Activated T-cell treated with anti-CD3 and anti-CD28 coated beads, Interleukin-2, amount 50 U/mL, for 72 hours (primary cell): ENCODE measurements around the gene SFXN2. TPM values are rescaled to one million over a fixed set of nuclear protein-coding genes. Genes with fewer than 3 reads are reported as not detected.

Source experiments
- ATAC-seq, 2 donors: fragments of 150-1000 bp; cut with Tn5 transposase; replicated peaks in 1 of 2; 2 replicates each; pipeline ENCODE4 v1.10.0; 2021; ENCODE audit warnings: moderate library complexity in 2 of 2, mild to moderate bottlenecking in 1 of 2
- DNase-seq, 2 donors: peaks; one replicate each; pipeline ENCODE4 v3.0.0; 2021 to 2022; ENCODE audit warnings: mixed read lengths in 1 of 2
- H3K27ac Mint-ChIP-seq: one replicate; pipeline ENCODE4 v1.8.0; 2022; ENCODE audit warnings: mild to moderate bottlenecking, moderate library complexity, mixed read lengths
- H3K27me3 Mint-ChIP-seq: one replicate; pipeline ENCODE4 v1.8.0; 2022; ENCODE audit warnings: low read depth, mixed read lengths
- H3K36me3 Mint-ChIP-seq, 2 donors: one replicate each; pipeline ENCODE4 v1.8.0; 2022; ENCODE audit warnings: mixed read lengths in 2 of 2, mild to moderate bottlenecking in 1 of 2; ENCODE audit not compliant: insufficient read depth in 2 of 2
- H3K4me1 Mint-ChIP-seq: one replicate; pipeline ENCODE4 v1.8.0; 2022; ENCODE audit warnings: low read depth, mixed read lengths
- H3K4me3 Mint-ChIP-seq, 2 donors: one replicate each; pipeline ENCODE4 v1.8.0; 2022; ENCODE audit warnings: mild to moderate bottlenecking in 2 of 2, mixed read lengths in 2 of 2, moderate library complexity in 2 of 2
- H3K9me3 Mint-ChIP-seq, 2 donors: one replicate each; pipeline ENCODE4 v1.8.0; 2022; ENCODE audit warnings: mixed read lengths in 2 of 2
- total RNA-seq, 2 donors: library from RNA; stranded (reverse); gene quantifications; one replicate each; pipeline ENCODE4 v1.2.3, GENCODE V29; 2022

Gene SFXN2
- total RNA-seq, 2 donors from 2014 or later, result 7.5 to 10.4 TPM

- DNase-seq, result no peak
- Mint-ChIP-seq H3K36me3 (peaks cover 0 to 7% of the 10 kb centered on the region in 2 donors), H3K27me3 (no peaks in the 10 kb centered on the region), H3K4me3 (no peak overlapping the region), H3K27ac (no peak overlapping the region), H3K4me1 (peaks cover 45% of the 10 kb centered on the region), H3K9me3 (no peaks in the 10 kb centered on the region)
- no peak for ATAC-seq
Measured at GRCh38 chr10:102781921-102782557, 67.6 kb downstream of the SFXN2 start.

- Mint-ChIP-seq H3K27ac (peak overlapping the region; percentile 53), H3K4me1 (peaks cover 39% of the 10 kb centered on the region), H3K36me3 (peaks cover 0 to 7% of the 10 kb centered on the region in 2 donors), H3K9me3 (no peaks in the 10 kb centered on the region), H3K4me3 (no peak overlapping the region), H3K27me3 (no peaks in the 10 kb centered on the region)
- DNase-seq (no peak), ATAC-seq (no peak)
Measured at GRCh38 chr10:102782673-102783551, 68.5 kb downstream of the SFXN2 start.

GRCh38 chr10:102783568-102783967, 69.1 kb downstream of the SFXN2 start:
- Mint-ChIP-seq H3K9me3 (no peaks in the 10 kb centered on the region), H3K36me3 (peaks cover 0 to 7% of the 10 kb centered on the region in 2 donors), H3K4me1 (peaks cover 35% of the 10 kb centered on the region), H3K4me3 (no peak overlapping the region), H3K27me3 (no peaks in the 10 kb centered on the region), H3K27ac (no peak overlapping the region)
- no peak for DNase-seq
- no peak for ATAC-seq

- ATAC-seq, result no peak
- no peak overlapping the region for H3K4me3 Mint-ChIP-seq
- peak overlapping the region; percentile 92 for H3K27ac Mint-ChIP-seq
- H3K9me3 Mint-ChIP-seq, result no peaks in the 10 kb centered on the region
- peaks cover 0 to 3% of the 10 kb centered on the region in 2 donors for H3K36me3 Mint-ChIP-seq
- DNase-seq, result no peak
- no peaks in the 10 kb centered on the region for H3K27me3 Mint-ChIP-seq
- H3K4me1 Mint-ChIP-seq, result peaks cover 29% of the 10 kb centered on the region
Measured at GRCh38 chr10:102785818-102786217, 71.4 kb downstream of the SFXN2 start.

- H3K27me3 Mint-ChIP-seq, result no peaks in the 10 kb centered on the region
- peaks cover 0 to 3% of the 10 kb centered on the region in 2 donors for H3K36me3 Mint-ChIP-seq
- peaks cover 20% of the 10 kb centered on the region for H3K4me1 Mint-ChIP-seq
- H3K27ac Mint-ChIP-seq, result no peak overlapping the region
- no peak for DNase-seq
- H3K9me3 Mint-ChIP-seq, result no peaks in the 10 kb centered on the region
- no peak for ATAC-seq
- H3K4me3 Mint-ChIP-seq, result no peak overlapping the region
Measured at GRCh38 chr10:102791754-102792395, 77.4 kb downstream of the SFXN2 start.

Other genes with a start within 250 kb of the SFXN2 start
- 10 to 100 TPM; 61.6 to 68.3 TPM for gene ACTR1A, start 211.9 kb upstream of the SFXN2 start, total RNA-seq
- gene SUFU, start 210.7 kb upstream of the SFXN2 start, total RNA-seq, result 1 to 10 TPM; 9.1 to 9.2 TPM
- 10 to 100 TPM; 57.9 to 58.2 TPM for gene TRIM8, start 70.2 kb upstream of the SFXN2 start, total RNA-seq
- gene ARL3, start 239 bp upstream of the SFXN2 start, total RNA-seq, result 1 to 10 TPM; 8.0 to 8.7 TPM
- 10 to 100 TPM; 19.6 to 20.1 TPM for gene WBP1L, start 29.3 kb downstream of the SFXN2 start, total RNA-seq
- not detected for gene CYP17A1, start 122.8 kb downstream of the SFXN2 start, total RNA-seq
- 1 to 10 TPM; 8.3 to 8.6 TPM for gene BORCS7, start 139.6 kb downstream of the SFXN2 start, total RNA-seq
- gene AS3MT, start 154.8 kb downstream of the SFXN2 start, total RNA-seq, result under 1 TPM; 0.39 to 0.67 TPM
- gene CNNM2, start 203.7 kb downstream of the SFXN2 start, total RNA-seq, result 10 to 100 TPM in 1 of 2 donors, 1 to 10 TPM in 1; 9.0 to 10.9 TPM